Spleen (tissue), 11 donors: Measurements from ENCODE around the gene TSPAN9. TPM values are rescaled to one million over a fixed set of nuclear protein-coding genes. Genes with fewer than 3 reads are reported as not detected.

Experiments used
- DNase-seq: peaks from one replicate; pipeline ENCODE4 v3.0.0-alpha.2; 2020
- H3K27ac ChIP-seq, 8 donors: fragments of 200-600 bp; sonication (generic) in 7 of 8; 1 replicate in 4 of 8; 2 replicates in 4 of 8; pipeline versions ENCODE4 v1.5.0 to v1.8.0; 2016 to 2021; ENCODE audit warnings: inconsistent platforms in 4 of 8, mild to moderate bottlenecking in 4 of 8, moderate library complexity in 1 of 8
- H3K27me3 ChIP-seq, 7 donors: fragments of 200-600 bp; sonication (generic) in 6 of 7; replicated peaks in 1 of 7; 1 replicate in 4 of 7; 2 replicates in 3 of 7; pipeline versions ENCODE4 v1.5.0 to v1.8.0; 2016 to 2021; ENCODE audit warnings: inconsistent platforms in 3 of 7, mild to moderate bottlenecking in 1 of 7
- H3K36me3 ChIP-seq, 6 donors: fragments of 200-600 bp; sonication (generic) in 5 of 6; 1 replicate in 4 of 6; 2 replicates in 2 of 6; pipeline versions ENCODE4 v1.5.0 to v1.8.0; 2016 to 2021; ENCODE audit warnings: inconsistent platforms in 2 of 6
- H3K4me1 ChIP-seq, 6 donors: fragments of 200-600 bp; sonication (generic) in 5 of 6; 1 replicate in 3 of 6; 2 replicates in 3 of 6; pipeline versions ENCODE4 v1.5.0 to v1.8.0; 2016 to 2021; ENCODE audit warnings: inconsistent platforms in 3 of 6
- H3K4me3 ChIP-seq, 8 donors: fragments of 200-600 bp; sonication (generic) in 7 of 8; 1 replicate in 4 of 8; 2 replicates in 4 of 8; pipeline versions ENCODE4 v1.5.0 to v1.8.0; 2016 to 2021; ENCODE audit warnings: inconsistent platforms in 4 of 8, mild to moderate bottlenecking in 4 of 8, moderate library complexity in 2 of 8
- H3K9me3 ChIP-seq, 8 donors: fragments of 200-600 bp; sonication (generic) in 7 of 8; 1 replicate in 4 of 8; 2 replicates in 4 of 8; pipeline versions ENCODE4 v1.5.0 to v1.8.0; 2016 to 2021; ENCODE audit warnings: inconsistent platforms in 4 of 8
- POLR2A ChIP-seq, 3 donors: fragments of 450-650 bp; IDR thresholded peaks; one replicate each; pipeline ENCODE4 v1.5.1; 2017; ENCODE audit warnings: antibody characterized with exemption in 3 of 3, mild to moderate bottlenecking in 1 of 3
- POLR2AphosphoS5 ChIP-seq, 3 donors: sonication (generic); formaldehyde crosslinking; IDR thresholded peaks; one replicate each; pipeline ENCODE4 v1.5.1; 2017; ENCODE audit warnings: antibody characterized with exemption in 3 of 3
- WGBS, 5 donors: extraction: QIAGEN DNeasy Blood & Tissue Kit in 3 of 5; methylation state at CpG; one replicate each; pipeline versions ENCODE4 v1.1.5 to v1.1.7; 2013 to 2018; 5-methylcytosine and 5-hydroxymethylcytosine counted together
- intact Hi-C: fragments of 100-400 bp; cut with DNase I; formaldehyde crosslinking; loops from one replicate; pipeline ENCODE4 v1.15.0; 2023; ENCODE audit warnings: low total_unique reads
- polyA plus RNA-seq, 3 donors: library from polyadenylated mRNA; stranded (reverse); fragments of 200-250 nt; gene quantifications; one replicate each; pipeline ENCODE4 v1.2.1, GENCODE V29; 2013
- total RNA-seq, 7 donors: library from RNA; depleted of rRNA in 3 of 7; stranded (reverse); fragments of >200 nt in 3 of 7; fragmentation: NEBNext Ultra II Directional in 4 of 7; extraction: Animal tissue kit (Norgen Biotek cat#: 25700) in 4 of 7; gene quantifications; one replicate each; pipeline versions ENCODE4 v1.1.0 to v1.2.1, GENCODE V29; 2016 to 2021
- TF ChIP-seq, protein P1 (sequence below), 11 experiments: fragments of 200-600 bp in 7 of 11; fragments of 450-650 bp in 4 of 11; sonication (generic) in 4 of 11; IDR thresholded peaks in 8 of 11; conservative IDR thresholded peaks in 3 of 11; 1 replicate in 7 of 11; 2 replicates in 4 of 11; pipeline versions ENCODE4 v1.4.0 to v1.8.0; 2016 to 2021; ENCODE audit warnings: antibody characterized with exemption in 11 of 11, inconsistent platforms in 4 of 11, mild to moderate bottlenecking in 1 of 11
- donor health status: healthy with polysubstance abuse.
- donor health status: DM: no; HTN: no; CAD: no; lungs with moderate emphysema.
- donor health status: DM: no; HTN: no; CAD: no.
- donor health status: Bipolar disorder and iron deficiency.
- donor health status: healthy.
- donor health status: DM: no; HTN: no; CAD: no.
- donor health status: DM: yes; HTN: yes; CAD: no.

Gene TSPAN9
- total and polyA plus RNA-seq, 10 donors = 3.6 to 51.1 (median 32.4) TPM

- no peak overlapping the region for H3K27ac ChIP-seq
Observed at GRCh38 chr12:3215410-3215975, 138.3 kb downstream of the TSPAN9 start.

DNA sequence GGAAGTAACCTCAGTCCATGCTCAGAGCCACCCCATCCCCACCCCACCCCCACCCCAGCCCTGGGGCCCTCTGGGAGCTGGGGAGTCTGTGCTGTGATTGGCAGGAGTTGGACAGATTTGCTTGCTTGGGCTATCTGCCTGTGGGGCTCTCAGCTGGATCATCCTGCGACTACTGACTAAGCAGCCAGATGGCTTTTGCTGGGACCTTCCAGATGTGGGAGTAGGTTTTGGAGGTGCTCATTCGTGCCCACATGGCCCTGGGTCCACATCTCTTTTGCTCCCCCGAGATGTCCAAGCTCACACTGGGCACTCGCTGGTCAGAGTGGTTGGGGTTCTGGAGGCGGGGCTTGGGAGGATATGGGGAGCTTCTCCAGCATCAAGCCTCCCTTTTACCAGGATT lies 138.9 kb downstream of the TSPAN9 start:
- WGBS, 5 donors = 83 to 96% (median 89%) methylated on average over 5 of the region's 5 CpGs
- no peak for TF ChIP-seq POLR2AphosphoS5 (IDR thresholded peaks at IDR 0.05)
- TF ChIP-seq, protein P1, sequence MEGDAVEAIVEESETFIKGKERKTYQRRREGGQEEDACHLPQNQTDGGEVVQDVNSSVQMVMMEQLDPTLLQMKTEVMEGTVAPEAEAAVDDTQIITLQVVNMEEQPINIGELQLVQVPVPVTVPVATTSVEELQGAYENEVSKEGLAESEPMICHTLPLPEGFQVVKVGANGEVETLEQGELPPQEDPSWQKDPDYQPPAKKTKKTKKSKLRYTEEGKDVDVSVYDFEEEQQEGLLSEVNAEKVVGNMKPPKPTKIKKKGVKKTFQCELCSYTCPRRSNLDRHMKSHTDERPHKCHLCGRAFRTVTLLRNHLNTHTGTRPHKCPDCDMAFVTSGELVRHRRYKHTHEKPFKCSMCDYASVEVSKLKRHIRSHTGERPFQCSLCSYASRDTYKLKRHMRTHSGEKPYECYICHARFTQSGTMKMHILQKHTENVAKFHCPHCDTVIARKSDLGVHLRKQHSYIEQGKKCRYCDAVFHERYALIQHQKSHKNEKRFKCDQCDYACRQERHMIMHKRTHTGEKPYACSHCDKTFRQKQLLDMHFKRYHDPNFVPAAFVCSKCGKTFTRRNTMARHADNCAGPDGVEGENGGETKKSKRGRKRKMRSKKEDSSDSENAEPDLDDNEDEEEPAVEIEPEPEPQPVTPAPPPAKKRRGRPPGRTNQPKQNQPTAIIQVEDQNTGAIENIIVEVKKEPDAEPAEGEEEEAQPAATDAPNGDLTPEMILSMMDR (IDR thresholded peaks at IDR 0.05 in 8 of 11, conservative IDR thresholded peaks at IDR 0.05 in 3 of 11) = no peak
- no peak for TF ChIP-seq POLR2A (IDR thresholded peaks at IDR 0.05)
- DNase-seq = no peak

More at GRCh38 chr12:3215410-3215975, 138.3 kb downstream of the TSPAN9 start:
- no peaks in the 10 kb centered on the region for H3K36me3 ChIP-seq
- H3K27me3 ChIP-seq = no peaks in the 10 kb centered on the region
- TF ChIP-seq POLR2A (IDR thresholded peaks at IDR 0.05) (no peak), POLR2AphosphoS5 (IDR thresholded peaks at IDR 0.05) (no peak)
- TF ChIP-seq, protein P1 (IDR thresholded peaks at IDR 0.05 in 8 of 11, conservative IDR thresholded peaks at IDR 0.05 in 3 of 11) = no peak
- 81 to 89% (median 85%) methylated on average over 11 to 13 of the region's 13 CpGs for WGBS, 5 donors
- H3K9me3 ChIP-seq = no peaks in the 10 kb centered on the region
- H3K4me3 ChIP-seq = no peak overlapping the region
- peaks cover 10 to 34% (median 13%) of the 10 kb centered on the region in 6 donors for H3K4me1 ChIP-seq
- no peak for DNase-seq
- intact Hi-C loops = no loop called here

DNA sequence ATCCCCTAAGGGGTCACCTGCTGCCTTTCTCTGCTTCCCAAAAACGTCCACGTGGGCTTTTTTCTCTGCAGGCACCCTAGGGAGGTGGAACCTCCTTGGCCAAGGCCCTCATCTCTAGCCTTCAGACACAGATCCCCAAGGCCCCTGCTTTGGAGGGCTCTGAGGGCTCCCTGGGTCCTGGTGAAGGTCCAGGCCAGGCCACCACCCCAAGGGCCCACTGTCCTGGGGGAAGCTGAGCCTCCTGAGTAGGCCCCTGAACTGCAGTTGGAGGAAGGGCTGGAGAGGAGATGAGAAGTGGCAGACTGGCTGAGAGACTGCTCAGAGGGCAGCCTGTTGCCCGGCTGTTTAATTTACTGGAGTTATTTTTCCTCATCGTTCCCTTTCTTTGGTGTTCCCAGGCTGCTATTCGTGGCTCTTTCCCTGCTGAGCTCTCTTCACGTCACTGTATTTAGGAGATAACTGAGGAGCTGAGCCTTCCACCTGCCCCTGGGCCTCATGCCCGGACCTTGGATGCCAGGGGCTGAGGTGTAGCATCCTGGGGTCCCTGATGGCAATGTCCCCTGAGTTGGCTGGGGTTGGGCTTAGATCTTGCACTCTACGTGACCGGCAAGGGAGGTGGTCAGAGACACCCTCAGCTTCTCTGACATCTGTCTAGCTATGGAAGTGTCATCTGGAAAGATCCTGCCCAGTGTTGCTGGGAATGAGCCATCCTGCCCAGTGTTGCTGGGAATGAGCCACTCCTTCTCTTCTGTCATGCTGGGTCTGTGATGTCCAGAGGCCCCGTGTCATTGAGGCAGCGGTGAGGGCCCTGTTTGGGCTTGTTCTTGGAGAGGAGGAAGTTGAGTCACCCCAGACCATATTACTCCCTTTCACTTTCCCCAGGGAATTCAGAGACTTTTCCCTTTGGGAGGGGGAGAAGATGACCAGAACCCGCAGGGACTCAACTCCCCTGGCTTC lies 139.8 kb downstream of the TSPAN9 start:
- TF ChIP-seq POLR2AphosphoS5 (IDR thresholded peaks at IDR 0.05) = no peak
- no peak for TF ChIP-seq POLR2A (IDR thresholded peaks at IDR 0.05)
- TF ChIP-seq, protein P1 (IDR thresholded peaks at IDR 0.05 in 8 of 11, conservative IDR thresholded peaks at IDR 0.05 in 3 of 11) = no peak
- intact Hi-C loops = no loop called here
- Histone ChIP-seq H3K27ac (peak overlapping the region in 5 of 8 donors; percentile 7 to 71 (median 61)), H3K4me1 (peaks cover 10 to 40% (median 16%) of the 10 kb centered on the region in 6 donors), H3K36me3 (no peaks in the 10 kb centered on the region), H3K27me3 (no peaks in the 10 kb centered on the region), H3K4me3 (no peak overlapping the region), H3K9me3 (no peaks in the 10 kb centered on the region)
- DNase-seq = no peak
- WGBS, 5 donors = 65 to 84% (median 76%) methylated on average over 8 to 12 of the region's 12 CpGs

More for the DNA sequence above, 138.9 kb downstream of the TSPAN9 start:
- intact Hi-C loops = no loop called here
- no peaks in the 10 kb centered on the region for H3K36me3 ChIP-seq
- no peaks in the 10 kb centered on the region for H3K27me3 ChIP-seq
- no peaks in the 10 kb centered on the region for H3K9me3 ChIP-seq
- no peak overlapping the region for H3K27ac ChIP-seq
- H3K4me1 ChIP-seq = peaks cover 10 to 40% (median 16%) of the 10 kb centered on the region in 6 donors
- no peak overlapping the region for H3K4me3 ChIP-seq

GRCh38 chr12:3217683-3218079 lies 140.5 kb downstream of the TSPAN9 start:
- intact Hi-C loops = no loop called here
- no peak for TF ChIP-seq POLR2AphosphoS5 (IDR thresholded peaks at IDR 0.05)
- TF ChIP-seq, protein P1 (IDR thresholded peaks at IDR 0.05 in 8 of 11, conservative IDR thresholded peaks at IDR 0.05 in 3 of 11) = no peak
- DNase-seq = no peak
- 64 to 70% (median 65%) methylated on average over 4 of the region's 4 CpGs for WGBS, 5 donors
- H3K36me3 ChIP-seq = no peaks in the 10 kb centered on the region
- H3K4me1 ChIP-seq = peaks cover 10 to 40% (median 16%) of the 10 kb centered on the region in 6 donors
- peak overlapping the region in 5 of 8 donors; percentile 55 to 71 (median 61) for H3K27ac ChIP-seq
- no peaks in the 10 kb centered on the region for H3K9me3 ChIP-seq
- H3K27me3 ChIP-seq = no peaks in the 10 kb centered on the region
- H3K4me3 ChIP-seq = no peak overlapping the region
